Measurements from ENCODE around the gene ARMC12.

DNA sequence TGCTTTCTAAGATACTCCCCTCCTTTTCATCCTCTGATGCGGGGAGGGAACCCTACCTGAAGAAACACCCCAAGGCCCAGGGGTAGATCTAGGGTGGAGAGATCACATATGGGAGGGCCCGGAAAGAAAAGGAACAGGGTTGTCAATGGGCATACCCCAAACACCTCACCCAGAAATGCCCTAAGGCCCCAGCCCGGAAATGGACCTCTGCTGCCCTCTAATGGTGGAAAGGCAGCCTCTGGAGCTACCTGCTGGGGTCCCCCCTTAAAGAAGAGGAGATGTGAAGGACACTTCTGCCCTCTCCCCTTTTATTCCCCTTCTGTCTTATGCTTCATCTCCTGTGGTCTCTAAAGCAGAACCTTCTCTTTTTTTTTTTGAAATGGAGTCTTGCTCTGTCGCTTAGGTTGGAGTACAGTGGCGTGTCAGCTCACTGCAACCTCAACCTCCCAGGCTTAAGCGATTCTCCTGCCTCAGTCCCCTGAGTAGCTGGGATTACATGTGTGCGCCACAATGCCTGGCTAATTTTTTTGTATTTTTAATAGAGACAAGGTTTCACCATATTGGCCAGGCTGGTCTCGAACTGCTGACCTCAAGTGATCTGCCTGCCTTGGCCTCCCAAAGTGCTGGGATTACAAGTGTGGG is 458 bp upstream of the ARMC12 start:
- no peak for TF ChIP-seq JUN (IDR thresholded peaks at IDR 0.05)
- TF ChIP-seq, protein P1, sequence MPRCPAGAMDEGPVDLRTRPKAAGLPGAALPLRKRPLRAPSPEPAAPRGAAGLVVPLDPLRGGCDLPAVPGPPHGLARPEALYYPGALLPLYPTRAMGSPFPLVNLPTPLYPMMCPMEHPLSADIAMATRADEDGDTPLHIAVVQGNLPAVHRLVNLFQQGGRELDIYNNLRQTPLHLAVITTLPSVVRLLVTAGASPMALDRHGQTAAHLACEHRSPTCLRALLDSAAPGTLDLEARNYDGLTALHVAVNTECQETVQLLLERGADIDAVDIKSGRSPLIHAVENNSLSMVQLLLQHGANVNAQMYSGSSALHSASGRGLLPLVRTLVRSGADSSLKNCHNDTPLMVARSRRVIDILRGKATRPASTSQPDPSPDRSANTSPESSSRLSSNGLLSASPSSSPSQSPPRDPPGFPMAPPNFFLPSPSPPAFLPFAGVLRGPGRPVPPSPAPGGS (IDR thresholded peaks at IDR 0.05): no peak
- TF ChIP-seq, protein P2, sequence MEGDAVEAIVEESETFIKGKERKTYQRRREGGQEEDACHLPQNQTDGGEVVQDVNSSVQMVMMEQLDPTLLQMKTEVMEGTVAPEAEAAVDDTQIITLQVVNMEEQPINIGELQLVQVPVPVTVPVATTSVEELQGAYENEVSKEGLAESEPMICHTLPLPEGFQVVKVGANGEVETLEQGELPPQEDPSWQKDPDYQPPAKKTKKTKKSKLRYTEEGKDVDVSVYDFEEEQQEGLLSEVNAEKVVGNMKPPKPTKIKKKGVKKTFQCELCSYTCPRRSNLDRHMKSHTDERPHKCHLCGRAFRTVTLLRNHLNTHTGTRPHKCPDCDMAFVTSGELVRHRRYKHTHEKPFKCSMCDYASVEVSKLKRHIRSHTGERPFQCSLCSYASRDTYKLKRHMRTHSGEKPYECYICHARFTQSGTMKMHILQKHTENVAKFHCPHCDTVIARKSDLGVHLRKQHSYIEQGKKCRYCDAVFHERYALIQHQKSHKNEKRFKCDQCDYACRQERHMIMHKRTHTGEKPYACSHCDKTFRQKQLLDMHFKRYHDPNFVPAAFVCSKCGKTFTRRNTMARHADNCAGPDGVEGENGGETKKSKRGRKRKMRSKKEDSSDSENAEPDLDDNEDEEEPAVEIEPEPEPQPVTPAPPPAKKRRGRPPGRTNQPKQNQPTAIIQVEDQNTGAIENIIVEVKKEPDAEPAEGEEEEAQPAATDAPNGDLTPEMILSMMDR (IDR thresholded peaks at IDR 0.05): peak; percentile 79
- TF ChIP-seq POLR2A (IDR thresholded peaks at IDR 0.05; ENCODE audit: low read length): no peak
- TF ChIP-seq, protein P3, sequence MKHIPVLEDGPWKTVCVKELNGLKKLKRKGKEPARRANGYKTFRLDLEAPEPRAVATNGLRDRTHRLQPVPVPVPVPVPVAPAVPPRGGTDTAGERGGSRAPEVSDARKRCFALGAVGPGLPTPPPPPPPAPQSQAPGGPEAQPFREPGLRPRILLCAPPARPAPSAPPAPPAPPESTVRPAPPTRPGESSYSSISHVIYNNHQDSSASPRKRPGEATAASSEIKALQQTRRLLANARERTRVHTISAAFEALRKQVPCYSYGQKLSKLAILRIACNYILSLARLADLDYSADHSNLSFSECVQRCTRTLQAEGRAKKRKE (CRISPR knock-in tag; IDR thresholded peaks at IDR 0.05; ENCODE audit: low read depth): no peak
- TF ChIP-seq CHD4 (IDR thresholded peaks at IDR 0.05; ENCODE audit: borderline replicate concordance): no peak
- no peak for TF ChIP-seq REST (IDR thresholded peaks at IDR 0.05)
- no peak for TF ChIP-seq MYC (IDR thresholded peaks at IDR 0.05; ENCODE audit: borderline replicate concordance, low read length)
- TF ChIP-seq RAD21 (conservative IDR thresholded peaks at IDR 0.05 in 1 of 2, IDR thresholded peaks at IDR 0.05 in 1 of 2): peak; percentile 84 to 91
- TF ChIP-seq HDAC2 (IDR thresholded peaks at IDR 0.05): no peak
- TF ChIP-seq CEBPB (IDR thresholded peaks at IDR 0.05): no peak

All from A549 (cell line).